Inflammatory macrophage treated with lipopolysaccharide for 1 hour (primary cell): Measurements from ENCODE around the gene CNOT6.
"Not testable (repeated sequence)": the region's sequence is repeated elsewhere in the genome, so short reads cannot be mapped to it uniquely, and the experiment has no call there.

ENCODE experiments used
- DNase-seq, 2 donors: peaks; one replicate each; pipeline ENCODE4 v3.0.0-alpha.2; 2020 to 2022

Gene CNOT6

GRCh38 chr5:180494060-180494509 lies at the start of gene CNOT6:
Gene CNOT6, plus strand, starts transcription at chr5:180494379. Its CDS starts 34,898 bp downstream, at chr5:180529277.
- DNase-seq = peak; percentile 88 to 92

GRCh38 chr5:180454752-180455151 lies 39.4 kb upstream of the CNOT6 start:
- DNase-seq = no peak

- no peak for DNase-seq
These were observed 38.3 kb upstream of the CNOT6 start for GRCh38 chr5:180455872-180456271.

GRCh38 chr5:180456792-180457191 lies 37.4 kb upstream of the CNOT6 start:
- no peak for DNase-seq

GRCh38 chr5:180458852-180459673 lies 35.1 kb upstream of the CNOT6 start:
- not testable (repeated sequence) for DNase-seq

- not testable (repeated sequence) for DNase-seq
These were observed 34.5 kb upstream of the CNOT6 start for GRCh38 chr5:180459674-180460142.

- DNase-seq = no peak
These were observed 33.3 kb upstream of the CNOT6 start for GRCh38 chr5:180460834-180461233.

GRCh38 chr5:180461303-180461702 lies 32.9 kb upstream of the CNOT6 start:
- DNase-seq = no peak

- DNase-seq = no peak
These were observed 30.8 kb upstream of the CNOT6 start for GRCh38 chr5:180463216-180463900.

GRCh38 chr5:180463916-180464602 lies 30.1 kb upstream of the CNOT6 start:
- no peak for DNase-seq

- no peak for DNase-seq
These were observed 29.6 kb upstream of the CNOT6 start for GRCh38 chr5:180464603-180464970.

GRCh38 chr5:180465052-180465451 lies 29.1 kb upstream of the CNOT6 start:
- not testable (repeated sequence) for DNase-seq

- no peak for DNase-seq
These were observed 27.9 kb upstream of the CNOT6 start for GRCh38 chr5:180466316-180466715.

- DNase-seq = peak; percentile 51 to 72
These were observed 26.9 kb upstream of the CNOT6 start for GRCh38 chr5:180467028-180467975.

- DNase-seq = no peak
These were observed 26.0 kb upstream of the CNOT6 start for GRCh38 chr5:180467989-180468731.

GRCh38 chr5:180468732-180469585 lies 25.2 kb upstream of the CNOT6 start:
- peak in 1 of 2 donors; percentile 6 for DNase-seq

- no peak for DNase-seq
These were observed 24.7 kb upstream of the CNOT6 start for GRCh38 chr5:180469586-180469865.

- no peak for DNase-seq
These were observed 24.3 kb upstream of the CNOT6 start for GRCh38 chr5:180469866-180470265.

GRCh38 chr5:180470361-180470760 lies 23.8 kb upstream of the CNOT6 start:
- DNase-seq = no peak

- DNase-seq = peak; percentile 11 to 64
These were observed 23.1 kb upstream of the CNOT6 start for GRCh38 chr5:180470966-180471582.
